H1 (cell line): Measurements from ENCODE around the gene TMEM86B. TPM values are rescaled to one million over a fixed set of nuclear protein-coding genes. Genes with fewer than 3 reads are reported as not detected.

Source experiments
- E2F6 ChIP-seq: IDR thresholded peaks from 2 replicates; pipeline ENCODE4 v1.6.1; 2012; ENCODE audit warnings: inconsistent platforms
- GABPA ChIP-seq: IDR thresholded peaks from 2 replicates; pipeline ENCODE4 v1.6.1; 2011; ENCODE audit warnings: mild to moderate bottlenecking, low read length, moderate library complexity, borderline replicate concordance; ENCODE audit not compliant: insufficient read depth
- microRNA-seq, 2 experiments: library from miRNA; unstranded; fragments of <30 nt; microRNA quantifications; one replicate each; pipeline versions ENCODE4 to v1.2.0, GENCODE V29; 2016 to 2020; ENCODE audit warnings: borderline microRNAs expressed in 2 of 2, borderline number of aligned reads in 2 of 2, borderline replicate concordance in 1 of 2
- polyA plus RNA-seq, 7 experiments: library from polyadenylated mRNA; depleted of rRNA in 3 of 7; stranded (reverse) in 5 of 7; unstranded in 2 of 7; fragments of >200 nt in 5 of 7; fragments of 200-250 nt in 2 of 7; gene quantifications; 1 replicate in 5 of 7; 2 replicates in 1 of 7; 4 replicates in 1 of 7; pipeline versions ENCODE4 v1.2.1 to v1.2.3, GENCODE V29; 2011 to 2013; ENCODE audit warnings: missing spikeins in 2 of 7, mixed read lengths in 2 of 7
- small RNA-seq: library from polyadenylated mRNA; stranded (forward); fragments of <200 nt; extraction: miRNeasy Mini kit (QIAGEN cat#:217004); gene quantifications from one replicate; pipeline ENCODE3, GENCODE V24; 2013; ENCODE audit not compliant: insufficient read depth
- total RNA-seq: library from RNA; stranded (reverse); fragmentation: NEBNext Ultra II Directional; extraction: Animal tissue kit (Norgen Biotek cat#: 25700); gene quantifications from 2 replicates; pipeline ENCODE4 v1.2.1, GENCODE V29; 2021

TMEM86B gene
- total and polyA plus RNA-seq, 2 of the 8 experiments (the other 6 are each of a cell fraction or from before 2014, with no cell fraction given), result 2.0 to 2.9 TPM

GRCh38 chr19:55178781-55179599 is 49.6 kb downstream of the TMEM86B start (continued):
- TF ChIP-seq E2F6, result peak; percentile 28; the same call in 1 of the 2 replicates
- peak; percentile 69; the same call in 1 of the 2 replicates for TF ChIP-seq GABPA
- TF ChIP-seq, all 59 proteins: peak for 28

Small RNA genes lying within 50 kb of the gene (microRNA-seq; reads per million reads assigned to microRNA genes)
- 0 to 0.20 reads per million in 2 experiments for gene MIR6802
- 0 to 0.46 reads per million in 2 experiments for gene MIR6803
- 0.23 to 0.61 reads per million in 2 experiments for gene MIR6804

Small RNA genes lying within 50 kb of the gene (small RNA-seq; reads per million reads assigned to genes)
- gene MIR6802 (not detected), gene MIR6803 (not detected), gene MIR6804 (not detected)

Other genes starting within 250 kb of the TMEM86B start
- gene GP6, start 190.5 kb downstream of the TMEM86B start, total RNA-seq, result 0.26 TPM in 1 of 2 replicates, not detected in the other
- 0.18 and 0.42 TPM in 2 replicates for gene GP6, start 190.5 kb downstream of the TMEM86B start, polyA plus RNA-seq (2011; rRNA removed)
- 29.4 and 31.5 TPM in 2 replicates for gene RDH13, start 165.6 kb downstream of the TMEM86B start, total RNA-seq
- gene RDH13, start 165.6 kb downstream of the TMEM86B start, polyA plus RNA-seq (2011; rRNA removed), result 15.9 and 20.5 TPM in 2 replicates
- gene EPS8L1, start 152.9 kb downstream of the TMEM86B start, total RNA-seq, result 30.2 and 37.0 TPM in 2 replicates
- 19.8 and 33.6 TPM in 2 replicates for gene EPS8L1, start 152.9 kb downstream of the TMEM86B start, polyA plus RNA-seq (2011; rRNA removed)
- 71.5 and 88.8 TPM in 2 replicates for gene PPP1R12C, start 111.1 kb downstream of the TMEM86B start, total RNA-seq
- gene PPP1R12C, start 111.1 kb downstream of the TMEM86B start, polyA plus RNA-seq (2011; rRNA removed), result 31.7 and 49.5 TPM in 2 replicates
- 107 and 115 TPM in 2 replicates for gene TNNT1, start 79.6 kb downstream of the TMEM86B start, total RNA-seq
- gene TNNT1, start 79.6 kb downstream of the TMEM86B start, polyA plus RNA-seq (2011; rRNA removed), result 69.6 and 97.9 TPM in 2 replicates
- gene TNNI3, start 71.0 kb downstream of the TMEM86B start, total RNA-seq, result 16.6 and 16.9 TPM in 2 replicates
- 56.0 and 67.9 TPM in 2 replicates for gene TNNI3, start 71.0 kb downstream of the TMEM86B start, polyA plus RNA-seq (2011; rRNA removed)
- 5.4 and 5.7 TPM in 2 replicates for gene DNAAF3, start 62.1 kb downstream of the TMEM86B start, total RNA-seq
- gene DNAAF3, start 62.1 kb downstream of the TMEM86B start, polyA plus RNA-seq (2011; rRNA removed), result 8.0 and 13.8 TPM in 2 replicates
- 0.35 and 0.99 TPM in 2 replicates for gene SYT5, start 48.5 kb downstream of the TMEM86B start, total RNA-seq
- 0.67 and 1.6 TPM in 2 replicates for gene SYT5, start 48.5 kb downstream of the TMEM86B start, polyA plus RNA-seq (2011; rRNA removed)
- 0.21 and 0.30 TPM in 2 replicates for gene PTPRH, start 19.3 kb downstream of the TMEM86B start, total RNA-seq
- gene PTPRH, start 19.3 kb downstream of the TMEM86B start, polyA plus RNA-seq (2011; rRNA removed), result 0.39 and 1.1 TPM in 2 replicates
- gene PPP6R1, start 30.3 kb upstream of the TMEM86B start, total RNA-seq, result 74.4 and 75.6 TPM in 2 replicates
- 36.4 and 52.5 TPM in 2 replicates for gene PPP6R1, start 30.3 kb upstream of the TMEM86B start, polyA plus RNA-seq (2011; rRNA removed)
- 63.4 and 68.8 TPM in 2 replicates for gene HSPBP1, start 51.3 kb upstream of the TMEM86B start, total RNA-seq
- 100 and 111 TPM in 2 replicates for gene HSPBP1, start 51.3 kb upstream of the TMEM86B start, polyA plus RNA-seq (2011; rRNA removed)
- 32.7 and 33.6 TPM in 2 replicates for gene BRSK1, start 55.2 kb upstream of the TMEM86B start, total RNA-seq
- gene BRSK1, start 55.2 kb upstream of the TMEM86B start, polyA plus RNA-seq (2011; rRNA removed), result 27.6 and 55.2 TPM in 2 replicates
- 0.88 and 0.91 TPM in 2 replicates for gene TMEM150B, start 96.6 kb upstream of the TMEM86B start, total RNA-seq
- gene TMEM150B, start 96.6 kb upstream of the TMEM86B start, polyA plus RNA-seq (2011; rRNA removed), result 0.41 and 0.46 TPM in 2 replicates
- gene KMT5C, start 111.1 kb upstream of the TMEM86B start, total RNA-seq, result 31.5 and 33.4 TPM in 2 replicates
- 24.9 and 59.4 TPM in 2 replicates for gene KMT5C, start 111.1 kb upstream of the TMEM86B start, polyA plus RNA-seq (2011; rRNA removed)
- 6.4 and 6.5 TPM in 2 replicates for gene COX6B2, start 126.0 kb upstream of the TMEM86B start, total RNA-seq
- 4.9 and 12.2 TPM in 2 replicates for gene COX6B2, start 126.0 kb upstream of the TMEM86B start, polyA plus RNA-seq (2011; rRNA removed)
- not detected in 2 replicates for gene GARIN5B, start 134.5 kb upstream of the TMEM86B start, total RNA-seq
- 0.03 and 0.05 TPM in 2 replicates for gene GARIN5B, start 134.5 kb upstream of the TMEM86B start, polyA plus RNA-seq (2011; rRNA removed)
- 1.6 and 2.8 TPM in 2 replicates for gene IL11, start 141.7 kb upstream of the TMEM86B start, total RNA-seq
- gene IL11, start 141.7 kb upstream of the TMEM86B start, polyA plus RNA-seq (2011; rRNA removed), result 1.7 and 2.7 TPM in 2 replicates
- 1.4 TPM in 1 of 2 replicates, not detected in the other for gene TMEM190, start 148.1 kb upstream of the TMEM86B start, total RNA-seq
- 1.6 and 4.5 TPM in 2 replicates for gene TMEM190, start 148.1 kb upstream of the TMEM86B start, polyA plus RNA-seq (2011; rRNA removed)
- 3.8 and 3.9 TPM in 2 replicates for gene TMEM238, start 155.5 kb upstream of the TMEM86B start, total RNA-seq
- gene TMEM238, start 155.5 kb upstream of the TMEM86B start, polyA plus RNA-seq (2011; rRNA removed), result 0.49 and 0.53 TPM in 2 replicates
- 2,123 and 2,232 TPM in 2 replicates for gene RPL28, start 157.2 kb upstream of the TMEM86B start, total RNA-seq
- gene RPL28, start 157.2 kb upstream of the TMEM86B start, polyA plus RNA-seq (2011; rRNA removed), result 6,692 and 8,402 TPM in 2 replicates
- gene UBE2S, start 179.0 kb upstream of the TMEM86B start, total RNA-seq, result 398 and 402 TPM in 2 replicates
- 466 and 530 TPM in 2 replicates for gene UBE2S, start 179.0 kb upstream of the TMEM86B start, polyA plus RNA-seq (2011; rRNA removed)
- 0.98 and 1.0 TPM in 2 replicates for gene SHISA7, start 214.5 kb upstream of the TMEM86B start, total RNA-seq
- 0.76 and 1.1 TPM in 2 replicates for gene SHISA7, start 214.5 kb upstream of the TMEM86B start, polyA plus RNA-seq (2011; rRNA removed)
- 96.9 and 106 TPM in 2 replicates for gene ISOC2, start 232.9 kb upstream of the TMEM86B start, total RNA-seq
- gene ISOC2, start 232.9 kb upstream of the TMEM86B start, polyA plus RNA-seq (2011; rRNA removed), result 152 and 195 TPM in 2 replicates
- 3.2 and 3.6 TPM in 2 replicates for gene C19orf85, start 236.0 kb upstream of the TMEM86B start, total RNA-seq
- 2.2 and 3.3 TPM in 2 replicates for gene C19orf85, start 236.0 kb upstream of the TMEM86B start, polyA plus RNA-seq (2011; rRNA removed)
- gene ZNF628, start 247.9 kb upstream of the TMEM86B start, total RNA-seq, result 10.8 and 12.9 TPM in 2 replicates
- 1.7 and 4.5 TPM in 2 replicates for gene ZNF628, start 247.9 kb upstream of the TMEM86B start, polyA plus RNA-seq (2011; rRNA removed)